C1 segment of cervical spinal cord (tissue), 14 donors: ENCODE data around the gene LSM10.

Experiments
- DNase-seq, 14 donors: peaks; one replicate each; lab custom pipeline; 2025; lab: John Stamatoyannopoulos, UW

Gene LSM10

GRCh38 chr1:36397378-36398230, at the start of gene LSM10:
Gene LSM10 (minus strand): TSS chr1:36397908. CDS start chr1:36394129, 3,779 bp downstream.
- peak; percentile 51 to 94 (median 90) for DNase-seq

- DNase-seq = no peak
Observed at GRCh38 chr1:36447450-36447849, 49.7 kb upstream of the LSM10 start.

GRCh38 chr1:36446746-36447145, 49.0 kb upstream of the LSM10 start:
- DNase-seq = no peak

GRCh38 chr1:36446271-36446670, 48.6 kb upstream of the LSM10 start:
- DNase-seq = peak in 1 of 14 donors; percentile 10

- DNase-seq = no peak
Observed at GRCh38 chr1:36443297-36443696, 45.6 kb upstream of the LSM10 start.

GRCh38 chr1:36442337-36442736, 44.6 kb upstream of the LSM10 start:
- no peak for DNase-seq

- DNase-seq = no peak
Observed at GRCh38 chr1:36440646-36441045, 42.9 kb upstream of the LSM10 start.

- DNase-seq = no peak
Observed at GRCh38 chr1:36440044-36440443, 42.3 kb upstream of the LSM10 start.

GRCh38 chr1:36438715-36439114, 41.0 kb upstream of the LSM10 start:
- DNase-seq = no peak

GRCh38 chr1:36436821-36437220, 39.1 kb upstream of the LSM10 start:
- no peak for DNase-seq

- no peak for DNase-seq
Observed at GRCh38 chr1:36433102-36433501, 35.4 kb upstream of the LSM10 start.

GRCh38 chr1:36432616-36433015, 34.9 kb upstream of the LSM10 start:
- DNase-seq = no peak

GRCh38 chr1:36425791-36426190, 28.1 kb upstream of the LSM10 start:
- no peak for DNase-seq

GRCh38 chr1:36421649-36422048, 23.9 kb upstream of the LSM10 start:
- DNase-seq = no peak

- peak in 13 of 14 donors; percentile 27 to 82 (median 68) for DNase-seq
Observed at GRCh38 chr1:36420836-36421317, 23.2 kb upstream of the LSM10 start.

- DNase-seq = no peak
Observed at GRCh38 chr1:36420409-36420808, 22.7 kb upstream of the LSM10 start.

GRCh38 chr1:36419569-36419968, 21.9 kb upstream of the LSM10 start:
- DNase-seq = no peak

- no peak for DNase-seq
Observed at GRCh38 chr1:36419140-36419539, 21.4 kb upstream of the LSM10 start.

- DNase-seq = no peak
Observed at GRCh38 chr1:36417931-36418330, 20.2 kb upstream of the LSM10 start.

- no peak for DNase-seq
Observed at GRCh38 chr1:36415661-36416326, 18.1 kb upstream of the LSM10 start.

- no peak for DNase-seq
Observed at GRCh38 chr1:36414384-36414783, 16.7 kb upstream of the LSM10 start.

GRCh38 chr1:36411674-36412648, 14.3 kb upstream of the LSM10 start:
- no peak for DNase-seq
